SK-N-SH (cell line): ENCODE data around the gene RPP25. TPM values are rescaled to one million over a fixed set of nuclear protein-coding genes. Genes with fewer than 3 reads are reported as not detected.
A peak's percentile ranks its signal among the peaks of the same experiment; 100 is the strongest.

Source experiments
- CTCF ChIA-PET: fragments of 300-600, 350-600 bp; formaldehyde crosslinking; extraction: SDS; loops from one replicate; lab custom pipeline; 2021; lab: Yijun Ruan, JAX
- POLR2A ChIA-PET: fragments of 350-600 bp; sonication (Branson Sonifier 250); formaldehyde crosslinking; extraction: SDS; loops from one replicate; lab custom pipeline; 2020; ENCODE audit warnings: antibody characterized with exemption, inconsistent platforms; lab: Yijun Ruan, JAX
- DNase-seq: peaks from one replicate; pipeline ENCODE4 v3.0.0; 2012
- H2AFZ ChIP-seq: fragments of 200-600 bp; sonication (generic); 2 replicates; pipeline ENCODE4 v1.8.1; 2016; ENCODE audit warnings: antibody characterized with exemption, mild to moderate bottlenecking, low read depth
- H3F3A ChIP-seq: fragments of 200-600 bp; sonication (generic); replicated peaks from 2 replicates; pipeline ENCODE3; 2016; ENCODE audit warnings: antibody characterized with exemption, mild to moderate bottlenecking; ENCODE audit not compliant: insufficient read depth
- H3K27ac ChIP-seq, 2 experiments: fragments of 200-500 bp in 1 of 2; fragments of 200-600 bp in 1 of 2; sonication (Bioruptor generic) in 1 of 2; sonication (generic), shearing (Covaris generic) in 1 of 2; 2 replicates each; pipeline versions ENCODE4 v1.5.1 to v1.6.1; 2014 to 2016; ENCODE audit warnings: low read depth in 2 of 2, inconsistent platforms in 1 of 2, low read length in 1 of 2, mild to moderate bottlenecking in 1 of 2, mixed read lengths in 1 of 2
- H3K27me3 ChIP-seq: fragments of 200-600 bp; sonication (generic), shearing (Covaris generic); 2 replicates; pipeline ENCODE4 v1.6.1; 2016; ENCODE audit warnings: mixed run types; ENCODE audit not compliant: insufficient read depth
- H3K36me3 ChIP-seq, 2 experiments: fragments of 200-500 bp in 1 of 2; fragments of 200-600 bp in 1 of 2; sonication (Bioruptor generic) in 1 of 2; sonication (generic) in 1 of 2; replicated peaks in 1 of 2; 2 replicates each; pipeline versions ENCODE3 to v1.5.1; 2014 to 2016; ENCODE audit warnings: low read length in 1 of 2, mild to moderate bottlenecking in 1 of 2; ENCODE audit not compliant: insufficient read depth in 2 of 2, control insufficient read depth in 1 of 2
- H3K4me1 ChIP-seq, 2 experiments: fragments of 200-500 bp in 1 of 2; fragments of 200-600 bp in 1 of 2; sonication (Bioruptor generic) in 1 of 2; sonication (generic), shearing (Covaris generic) in 1 of 2; 2 replicates each; pipeline versions ENCODE4 v1.5.1 to v1.6.1; 2014 to 2016; ENCODE audit warnings: low read depth in 1 of 2, low read length in 1 of 2, mixed run types in 1 of 2; ENCODE audit not compliant: insufficient read depth in 2 of 2, control insufficient read depth in 1 of 2
- H3K4me2 ChIP-seq: fragments of 200-600 bp; sonication (generic), shearing (Covaris generic); 2 replicates; pipeline ENCODE4 v1.6.1; 2017; ENCODE audit warnings: mixed run types
- H3K4me3 ChIP-seq, 2 experiments: fragments of 200-500 bp in 1 of 2; fragments of 200-600 bp in 1 of 2; sonication (Bioruptor generic) in 1 of 2; sonication (generic), shearing (Covaris generic) in 1 of 2; 2 replicates each; pipeline versions ENCODE4 v1.5.1 to v1.8.1; 2014 to 2016; ENCODE audit warnings: low read depth in 2 of 2, inconsistent platforms in 1 of 2, low read length in 1 of 2, mild to moderate bottlenecking in 1 of 2, mixed read lengths in 1 of 2, moderate library complexity in 1 of 2
- H3K79me2 ChIP-seq: fragments of 200-600 bp; sonication (generic); 2 replicates; pipeline ENCODE4 v1.8.1; 2017; ENCODE audit warnings: mild to moderate bottlenecking; ENCODE audit not compliant: insufficient read depth
- H3K9ac ChIP-seq: fragments of 200-600 bp; sonication (generic); 2 replicates; pipeline ENCODE4 v1.6.1; 2017; ENCODE audit warnings: mixed run types
- H3K9me2 ChIP-seq: fragments of 200-600 bp; sonication (generic); 2 replicates; pipeline ENCODE4 v1.6.1; 2017; ENCODE audit warnings: mixed run types
- H3K9me3 ChIP-seq: fragments of 200-600 bp; sonication (generic); 2 replicates; pipeline ENCODE4 v1.6.1; 2017; ENCODE audit warnings: mixed run types, mild to moderate bottlenecking, moderate library complexity
- H4K20me1 ChIP-seq: fragments of 200-600 bp; sonication (generic); 2 replicates; pipeline ENCODE4 v1.6.1; 2017; ENCODE audit warnings: mild to moderate bottlenecking, mixed run types; ENCODE audit not compliant: insufficient read depth
- CHD2 ChIP-seq: fragments of 150-350 bp; IDR thresholded peaks from 2 replicates; pipeline ENCODE4 v1.6.1; 2018; ENCODE audit warnings: low read length; ENCODE audit not compliant: partially characterized antibody
- CTCF ChIP-seq: fragments of 200-600 bp; sonication (generic); IDR thresholded peaks from 2 replicates; pipeline ENCODE4 v1.6.1; 2017; ENCODE audit warnings: antibody characterized with exemption, mild to moderate bottlenecking, moderate library complexity
- FOSL2 ChIP-seq: IDR thresholded peaks from 2 replicates; pipeline ENCODE4 v1.4.0; 2012; ENCODE audit warnings: low read depth, mild to moderate bottlenecking, moderate library complexity, borderline replicate concordance
- FOXJ3 ChIP-seq: sonication (generic); formaldehyde crosslinking; IDR thresholded peaks from 2 replicates; pipeline ENCODE4 v1.5.1; 2020; ENCODE audit warnings: mild to moderate bottlenecking, missing genetic modification reagents
- GABPA ChIP-seq: IDR thresholded peaks from 2 replicates; pipeline ENCODE4 v1.4.0; 2012; ENCODE audit warnings: low read depth, mild to moderate bottlenecking
- JUND ChIP-seq: IDR thresholded peaks from 2 replicates; pipeline ENCODE4 v1.4.0; 2012
- MAX ChIP-seq: IDR thresholded peaks from 2 replicates; pipeline ENCODE4 v1.4.0; 2012; ENCODE audit warnings: low read depth
- MXI1 ChIP-seq: IDR thresholded peaks from 2 replicates; pipeline ENCODE4 v1.6.1; 2012; ENCODE audit warnings: mild to moderate bottlenecking, low read depth, low read length, improper control_type of control experiment
- PBX3 ChIP-seq: IDR thresholded peaks from 2 replicates; pipeline ENCODE4; 2012
- POLR2AphosphoS5 ChIP-seq: IDR thresholded peaks from 2 replicates; pipeline ENCODE4 v1.6.1; 2012; ENCODE audit warnings: low read depth, low read length
- RAD21 ChIP-seq: IDR thresholded peaks from 2 replicates; pipeline ENCODE4 v1.6.1; 2012; ENCODE audit warnings: mild to moderate bottlenecking, low read length
- SMC3 ChIP-seq: IDR thresholded peaks from 2 replicates; pipeline ENCODE4 v1.6.1; 2012; ENCODE audit warnings: low read depth, low read length, improper control_type of control experiment
- YY1 ChIP-seq: IDR thresholded peaks from 2 replicates; pipeline ENCODE4 v1.4.0; 2012; ENCODE audit warnings: low read depth, mild to moderate bottlenecking
- WGBS: methylation state at CpG from one replicate; pipeline ENCODE4 v1.1.6; 2017; ENCODE audit warnings: low lambda C conversion rate; 5-methylcytosine and 5-hydroxymethylcytosine counted together
- polyA plus RNA-seq, 3 experiments: library from polyadenylated mRNA; depleted of rRNA; stranded (reverse); fragments of >200 nt; gene quantifications; 2 replicates each; pipeline ENCODE4 v1.2.3, GENCODE V29; 2012
- TF ChIP-seq, protein P1 (sequence below): IDR thresholded peaks from 2 replicates; pipeline ENCODE4 v1.4.0; 2012; ENCODE audit warnings: low read depth, borderline replicate concordance
- TF ChIP-seq, protein P2 (sequence below): fragments of 150-350 bp; IDR thresholded peaks from 2 replicates; pipeline ENCODE4 v1.6.1; 2017; ENCODE audit warnings: antibody characterized with exemption, low read length, low read depth, borderline replicate concordance
- TF ChIP-seq, protein P3 (sequence below): fragments of 150-350 bp; IDR thresholded peaks from 2 replicates; pipeline ENCODE4 v1.6.1; 2016; ENCODE audit warnings: mild to moderate bottlenecking, low read depth, low read length

RPP25 gene
- polyA plus RNA-seq, 1 of the 3 experiments (the other 2 are of a cell fraction), result 1.7 TPM

DNA sequence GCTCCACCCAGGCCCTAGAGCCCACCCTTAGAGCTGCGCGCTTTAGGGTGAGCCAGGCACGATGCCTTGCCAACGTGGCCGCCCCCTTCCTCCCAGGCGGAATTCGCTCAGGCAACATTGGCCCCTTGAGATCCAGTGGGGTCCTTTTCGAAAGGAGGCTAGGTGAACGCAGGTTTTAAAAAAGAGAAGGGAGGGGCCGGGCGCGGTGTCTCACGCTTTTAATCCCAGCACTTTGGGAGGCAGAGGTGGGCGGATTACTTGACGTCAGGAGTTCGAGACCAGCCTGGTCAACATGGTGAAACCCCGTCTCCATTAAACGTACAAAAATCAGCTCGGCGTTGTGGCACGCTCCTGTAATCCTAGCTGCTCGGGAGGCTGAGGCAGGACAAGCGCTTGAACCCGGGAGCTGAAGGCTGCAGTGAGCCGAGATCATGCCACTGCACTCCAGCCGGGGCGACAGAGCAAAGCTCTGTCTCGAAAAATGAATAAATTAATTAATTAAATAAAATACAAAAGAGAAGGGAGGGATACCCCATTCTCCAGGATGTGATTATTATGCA, 984 bp upstream of the RPP25 start:
- no peaks in the 10 kb centered on the region; the same call in 1 of the 2 replicates for H3K27me3 ChIP-seq
- H3K9me2 ChIP-seq, result no peaks in the 10 kb centered on the region
- peak overlapping the region; percentile 90 for H3K4me2 ChIP-seq
- no peak for DNase-seq
- peak overlapping the region; percentile 54 to 64 for H3K4me3 ChIP-seq
- peak overlapping the region; percentile 96; the same call in 1 of the 2 replicates for H2AFZ ChIP-seq
- peak overlapping the region; percentile 54; the same call in 1 of the 2 replicates for H3K9ac ChIP-seq
- ChIA-PET CTCF (interaction anchor here (0.6 to 5.6 kb wide), 15 partner anchors 16 to 326 kb away, joined by 3 to 36 read pairs (median 4); partner anchors contain the start of genes COX5A, SCAMP5 and ULK3), POLR2A (interaction anchor here (0.7 to 5.5 kb wide), 10 partner anchors 14 to 346 kb away, joined by 3 to 47 read pairs (median 5); partner anchors contain the start of genes COX5A, PPCDC and SCAMP5)
- no peak for TF ChIP-seq POLR2AphosphoS5
- TF ChIP-seq YY1, result no peak
- no peaks in the 10 kb centered on the region for H3K79me2 ChIP-seq
- no peaks in the 10 kb centered on the region for H4K20me1 ChIP-seq
- peak overlapping the region in 1 of 2 experiments; percentile 98; a peak in 1 of 4 replicates for H3K27ac ChIP-seq
- WGBS, result 37% methylated on average over 28 of the region's 28 CpGs
- H3K9me3 ChIP-seq, result no peaks in the 10 kb centered on the region
- no peaks in the 10 kb centered on the region for H3K36me3 ChIP-seq
- H3F3A ChIP-seq, result no peaks in the 10 kb centered on the region
- H3K4me1 ChIP-seq, result peaks cover 0 to 42% of the 10 kb centered on the region in 2 experiments; a peak in 1 of 4 replicates

DNA sequence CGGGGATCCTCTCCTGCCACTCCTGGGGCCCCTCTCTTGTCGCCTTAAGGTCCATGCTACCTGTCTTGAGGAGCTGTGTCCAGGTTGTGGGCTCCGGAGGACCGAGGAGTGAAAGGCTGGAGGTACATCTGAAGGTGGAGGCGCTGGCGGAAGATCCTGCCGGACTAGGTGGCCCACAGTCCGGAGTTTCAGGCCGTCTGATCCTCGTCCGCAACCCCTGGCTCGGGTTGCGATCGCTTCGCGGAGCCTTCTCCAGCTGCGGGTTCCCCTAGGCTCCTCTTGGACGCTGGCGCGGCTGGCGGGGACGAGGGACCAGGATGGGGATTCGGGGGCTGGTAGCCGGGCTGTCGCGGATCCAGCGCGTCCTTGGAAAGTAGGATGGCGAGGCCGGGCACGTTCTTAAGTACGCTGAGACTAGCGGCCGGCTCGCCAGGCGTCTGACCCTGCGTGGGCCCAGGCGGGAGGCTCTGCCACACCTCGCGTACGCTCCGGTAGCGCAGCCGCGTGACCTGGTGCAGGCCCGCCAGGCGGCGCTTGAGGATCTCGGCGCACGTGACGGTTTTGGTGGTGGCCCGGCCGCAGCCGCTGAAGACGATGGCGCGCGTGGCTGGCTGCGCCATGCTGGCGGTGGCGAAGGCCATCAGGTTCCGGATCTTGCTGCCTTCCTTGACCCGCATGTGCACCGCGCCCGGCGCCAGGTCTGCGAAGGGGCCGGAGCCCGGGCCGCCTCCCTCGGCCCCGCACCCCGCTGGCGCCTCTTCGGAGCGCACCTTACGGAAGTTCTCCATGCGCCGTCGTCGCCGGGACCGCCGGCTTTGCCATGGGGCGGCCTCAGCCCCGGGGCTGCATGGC, 550 bp downstream of the RPP25 start:
- CTCF ChIA-PET, result interaction anchor here (0.7 to 5.6 kb wide), 23 partner anchors 20 to 324 kb away, joined by 3 to 36 read pairs (median 4); partner anchors contain the start of genes FAM219B and SCAMP5
- peak; percentile 78 for DNase-seq
- Histone ChIP-seq H3K4me1 (peaks cover 0 to 37% of the 10 kb centered on the region in 2 experiments; a peak in 1 of 4 replicates), H3K27ac (peak overlapping the region in 1 of 2 experiments; percentile 98; a peak in 2 of 4 replicates), H3K9ac (peak overlapping the region; percentile 54; the same call in 1 of the 2 replicates), H3K4me2 (peak overlapping the region; percentile 90), H3K9me3 (no peaks in the 10 kb centered on the region), H3K9me2 (no peaks in the 10 kb centered on the region), H3K4me3 (peak overlapping the region; percentile 54 to 64), H4K20me1 (no peaks in the 10 kb centered on the region), H3F3A (no peaks in the 10 kb centered on the region), H3K27me3 (no peaks in the 10 kb centered on the region; the same call in 1 of the 2 replicates), H3K36me3 (no peaks in the 10 kb centered on the region), H2AFZ (peak overlapping the region; percentile 96; the same call in 1 of the 2 replicates), H3K79me2 (no peaks in the 10 kb centered on the region)
- WGBS, result 52% methylated on average over 39 of the region's 88 CpGs
- POLR2A ChIA-PET, result interaction anchor here (0.7 to 5.5 kb wide), 7 partner anchors 22 to 243 kb away, joined by 3 to 47 read pairs (median 5); partner anchors contain the start of gene SCAMP5
- TF ChIP-seq CTCF (peak; percentile 42), CHD2 (peak; percentile 22), JUND (no peak), RAD21 (peak; percentile 49), YY1 (peak; percentile 60; the same call in 1 of the 2 replicates), GABPA (no peak), FOSL2 (no peak), PBX3 (no peak), SMC3 (peak; percentile 36; the same call in 1 of the 2 replicates), MXI1 (peak; percentile 93), FOXJ3 (CRISPR knock-in tag) (0 out of 2 replicates have a peak, but pooled peaks have one; percentile 26), MAX (peak; percentile 98)
- TF ChIP-seq, protein P1, sequence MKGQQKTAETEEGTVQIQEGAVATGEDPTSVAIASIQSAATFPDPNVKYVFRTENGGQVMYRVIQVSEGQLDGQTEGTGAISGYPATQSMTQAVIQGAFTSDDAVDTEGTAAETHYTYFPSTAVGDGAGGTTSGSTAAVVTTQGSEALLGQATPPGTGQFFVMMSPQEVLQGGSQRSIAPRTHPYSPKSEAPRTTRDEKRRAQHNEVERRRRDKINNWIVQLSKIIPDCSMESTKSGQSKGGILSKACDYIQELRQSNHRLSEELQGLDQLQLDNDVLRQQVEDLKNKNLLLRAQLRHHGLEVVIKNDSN, result peak; percentile 86
- TF ChIP-seq, protein P2, sequence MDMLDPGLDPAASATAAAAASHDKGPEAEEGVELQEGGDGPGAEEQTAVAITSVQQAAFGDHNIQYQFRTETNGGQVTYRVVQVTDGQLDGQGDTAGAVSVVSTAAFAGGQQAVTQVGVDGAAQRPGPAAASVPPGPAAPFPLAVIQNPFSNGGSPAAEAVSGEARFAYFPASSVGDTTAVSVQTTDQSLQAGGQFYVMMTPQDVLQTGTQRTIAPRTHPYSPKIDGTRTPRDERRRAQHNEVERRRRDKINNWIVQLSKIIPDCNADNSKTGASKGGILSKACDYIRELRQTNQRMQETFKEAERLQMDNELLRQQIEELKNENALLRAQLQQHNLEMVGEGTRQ, result peak; percentile 51; the same call in 1 of the 2 replicates
- TF ChIP-seq, protein P3, sequence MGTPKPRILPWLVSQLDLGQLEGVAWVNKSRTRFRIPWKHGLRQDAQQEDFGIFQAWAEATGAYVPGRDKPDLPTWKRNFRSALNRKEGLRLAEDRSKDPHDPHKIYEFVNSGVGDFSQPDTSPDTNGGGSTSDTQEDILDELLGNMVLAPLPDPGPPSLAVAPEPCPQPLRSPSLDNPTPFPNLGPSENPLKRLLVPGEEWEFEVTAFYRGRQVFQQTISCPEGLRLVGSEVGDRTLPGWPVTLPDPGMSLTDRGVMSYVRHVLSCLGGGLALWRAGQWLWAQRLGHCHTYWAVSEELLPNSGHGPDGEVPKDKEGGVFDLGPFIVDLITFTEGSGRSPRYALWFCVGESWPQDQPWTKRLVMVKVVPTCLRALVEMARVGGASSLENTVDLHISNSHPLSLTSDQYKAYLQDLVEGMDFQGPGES, result no peak
